ENCODE data around the gene ZNF362. TPM values are rescaled to one million over a fixed set of nuclear protein-coding genes. Genes with fewer than 3 reads are reported as not detected.

ZNF362 gene
- total and polyA plus RNA-seq, 2 of the 13 experiments (the other 11 are each of a cell fraction or from before 2014, with no cell fraction given) = 8.3 to 14.2 TPM

- TF ChIP-seq MAF1 (CRISPR knock-in tag; IDR thresholded peaks at IDR 0.05; ENCODE audit: borderline replicate concordance) = 0 out of 2 replicates have a peak, but pooled peaks have one; percentile 32
- no peak for TF ChIP-seq ZBTB21 (CRISPR knock-in tag; IDR thresholded peaks at IDR 0.05)
- peak; percentile 43; the same call in 1 of the 2 replicates for TF ChIP-seq POLR2G (IDR thresholded peaks at IDR 0.05; ENCODE audit: low read depth, low read length)
- TF ChIP-seq AGO2 (optimal IDR thresholded peaks at IDR 0.05; ENCODE audit: low read depth, low read length) = peak; percentile 32
- no peak for TF ChIP-seq CTCF (CRISPR knock-in tag; IDR thresholded peaks at IDR 0.05)
- peak; percentile 48; the same call in 1 of the 2 replicates for TF ChIP-seq ZNF142 (CRISPR knock-in tag; IDR thresholded peaks at IDR 0.05)
- TF ChIP-seq ZBTB14 (CRISPR knock-in tag; IDR thresholded peaks at IDR 0.05) = peak; percentile 35; the same call in 1 of the 2 replicates
- peak; percentile 49; the same call in 1 of the 2 replicates for TF ChIP-seq ZFX (CRISPR knock-in tag; IDR thresholded peaks at IDR 0.05; ENCODE audit: low read depth)
Measured at GRCh38 chr1:33349081-33349759, 92.9 kb downstream of the ZNF362 start (continued).

Measured in HepG2 (cell line).